ENCODE data around the gene KIRREL3. TPM values are rescaled to one million over a fixed set of nuclear protein-coding genes. Genes with fewer than 3 reads are reported as not detected.

KIRREL3 gene
- total RNA-seq, 1 donor from 2014 or later: 0.92 TPM

- DNase-seq: no peak
Observed at GRCh38 chr11:126824035-126824607, 176.4 kb downstream of the KIRREL3 start.

DNA sequence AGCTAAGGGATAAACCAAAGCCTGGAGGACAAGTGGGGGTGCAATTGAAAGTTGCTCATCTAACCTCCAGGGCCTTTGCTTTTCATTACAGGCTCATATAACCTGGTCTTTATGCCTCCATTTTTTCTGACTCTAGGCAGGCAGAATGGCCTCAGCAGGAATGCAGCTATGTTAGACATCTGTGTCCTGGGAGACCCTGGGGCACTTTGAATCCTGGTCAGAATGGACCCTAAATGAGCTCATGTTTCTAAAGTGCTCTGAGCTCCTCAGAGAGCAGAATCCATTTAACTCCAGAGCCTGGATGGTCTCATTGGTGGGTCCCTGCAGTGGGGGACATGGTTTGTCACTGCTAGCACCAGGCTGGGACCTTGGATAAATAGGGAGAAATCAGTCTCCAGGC is 177.3 kb downstream of the KIRREL3 start:
- DNase-seq: no peak

GRCh38 chr11:126821827-126822226 is 178.7 kb downstream of the KIRREL3 start:
- DNase-seq: no peak

DNA sequence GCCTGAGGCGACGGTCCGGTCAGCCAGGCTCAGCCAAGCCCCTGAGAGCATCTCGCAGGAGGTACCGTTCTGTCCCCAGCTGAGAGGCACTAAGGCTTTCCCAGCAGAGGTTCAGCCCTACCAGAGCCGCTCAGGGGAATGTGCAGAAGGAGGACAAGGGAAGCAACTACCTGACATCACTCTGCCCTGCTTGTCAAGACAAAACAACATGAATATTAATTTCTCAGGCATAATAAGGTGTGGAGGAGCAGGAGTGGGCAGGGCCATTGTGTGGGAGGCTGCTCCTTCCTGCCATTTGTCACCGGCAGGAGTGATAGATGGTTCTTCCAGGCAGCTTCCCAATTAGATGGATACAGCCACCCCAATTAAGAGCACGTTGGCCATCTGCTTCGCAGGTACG is 181.4 kb downstream of the KIRREL3 start:
- DNase-seq: no peak

DNA sequence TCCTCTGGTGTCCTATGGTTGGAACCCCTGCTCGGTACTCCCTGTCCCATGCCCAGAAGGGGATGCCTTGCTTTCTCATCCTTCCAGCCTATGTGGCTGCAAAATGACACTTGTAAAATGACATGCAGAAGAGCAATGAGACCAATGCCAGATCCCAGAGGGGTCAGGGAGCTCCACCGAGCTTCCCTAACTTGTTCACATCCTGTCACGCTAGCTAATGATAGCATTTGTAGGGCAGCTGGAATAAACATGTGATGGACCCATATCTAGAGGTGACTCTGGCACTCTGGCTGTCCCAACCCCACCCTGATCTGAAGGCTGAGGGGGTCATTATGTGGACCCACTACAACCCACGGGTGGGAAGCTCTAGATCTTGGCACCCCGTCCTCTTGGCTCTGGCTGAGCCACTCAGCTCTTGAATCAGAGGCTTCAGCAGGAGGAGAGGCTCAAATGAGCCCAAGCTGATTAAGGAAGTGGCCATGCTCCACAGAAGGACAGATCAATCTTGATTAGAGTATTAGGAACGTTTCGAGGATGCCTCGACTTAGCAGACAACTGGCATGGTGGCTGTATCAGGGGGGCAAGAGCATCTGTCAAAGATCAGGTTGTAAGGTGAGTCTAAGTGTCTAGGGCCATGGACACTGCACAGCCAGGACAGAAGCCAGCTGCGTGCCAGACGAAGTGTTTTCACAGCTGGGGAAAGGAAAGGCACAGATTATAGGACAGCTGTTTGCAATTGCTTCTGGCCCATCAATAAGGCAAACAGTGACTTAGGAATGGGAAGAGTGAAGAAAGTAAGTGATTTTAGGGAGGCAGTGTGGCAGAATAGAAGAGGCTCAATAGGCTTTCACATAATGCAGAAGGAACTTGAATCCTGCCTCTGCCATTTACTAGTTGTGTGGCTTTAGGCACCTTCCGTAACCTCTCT is 182.8 kb downstream of the KIRREL3 start:
- DNase-seq: peak; percentile 11

- no peak for DNase-seq
Observed at GRCh38 chr11:126817096-126817495, 183.5 kb downstream of the KIRREL3 start.

GRCh38 chr11:126816645-126817044 is 183.9 kb downstream of the KIRREL3 start:
- DNase-seq: no peak

- no peak for DNase-seq
Observed at GRCh38 chr11:126815111-126815510, 185.5 kb downstream of the KIRREL3 start.

DNA sequence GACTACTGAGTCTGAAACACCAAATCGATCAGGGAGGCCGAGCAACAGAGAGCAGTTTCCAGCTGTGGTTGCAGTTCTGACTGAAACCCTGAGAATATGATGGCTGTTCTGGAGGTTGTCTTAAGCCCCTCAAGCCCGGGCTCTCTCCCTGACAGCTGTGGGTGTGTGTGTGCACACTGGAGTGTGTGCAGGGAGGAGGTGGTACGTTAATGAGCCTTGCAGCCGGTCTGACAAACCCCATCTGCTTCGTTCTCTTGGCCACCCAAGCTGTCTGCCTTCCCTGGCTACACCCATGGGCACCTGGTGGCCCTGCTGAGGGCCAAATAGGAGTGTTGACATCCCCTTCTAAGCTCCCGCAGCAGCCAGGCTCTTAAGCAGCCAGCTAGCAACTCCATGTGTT is 189.8 kb downstream of the KIRREL3 start:
- peak; percentile 69 for DNase-seq

GRCh38 chr11:126809514-126810289 is 190.9 kb downstream of the KIRREL3 start:
- DNase-seq: no peak

GRCh38 chr11:126808836-126809235 is 191.7 kb downstream of the KIRREL3 start:
- no peak for DNase-seq

- no peak for DNase-seq
Observed at GRCh38 chr11:126808296-126808695, 192.3 kb downstream of the KIRREL3 start.

GRCh38 chr11:126805870-126806269 is 194.7 kb downstream of the KIRREL3 start:
- no peak for DNase-seq

GRCh38 chr11:126804363-126804762 is 196.2 kb downstream of the KIRREL3 start:
- DNase-seq: no peak

- DNase-seq: no peak
Observed at GRCh38 chr11:126800009-126800408, 200.6 kb downstream of the KIRREL3 start.

- DNase-seq: no peak
Observed at GRCh38 chr11:126797457-126798169, 203.0 kb downstream of the KIRREL3 start.

DNA sequence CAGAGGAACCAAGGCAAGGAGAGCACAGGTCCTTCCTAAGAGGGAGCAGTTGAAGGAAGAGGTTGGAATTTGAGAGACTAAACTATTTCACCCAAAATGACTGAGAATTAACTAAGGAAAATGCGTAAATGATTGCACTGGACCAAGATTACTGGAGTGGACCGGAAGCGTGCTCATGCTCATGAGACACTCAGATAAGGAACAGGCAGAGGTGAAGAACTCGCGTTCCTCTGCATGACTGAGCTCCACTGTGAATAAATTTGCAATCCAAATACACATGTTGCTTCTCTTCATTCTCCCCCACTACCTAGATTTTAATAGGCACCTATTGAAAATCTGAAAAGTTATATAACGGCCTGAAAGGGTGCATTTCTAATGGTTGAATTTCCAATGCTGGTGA is 207.0 kb downstream of the KIRREL3 start:
- no peak for DNase-seq

GRCh38 chr11:126791991-126792390 is 208.6 kb downstream of the KIRREL3 start:
- no peak for DNase-seq

- DNase-seq: no peak
Observed at GRCh38 chr11:126791446-126791845, 209.1 kb downstream of the KIRREL3 start.

GRCh38 chr11:126790550-126791081 is 210.0 kb downstream of the KIRREL3 start:
- no peak for DNase-seq

- peak; percentile 3 for DNase-seq
Observed at GRCh38 chr11:126782810-126783209, 217.8 kb downstream of the KIRREL3 start.

DNA sequence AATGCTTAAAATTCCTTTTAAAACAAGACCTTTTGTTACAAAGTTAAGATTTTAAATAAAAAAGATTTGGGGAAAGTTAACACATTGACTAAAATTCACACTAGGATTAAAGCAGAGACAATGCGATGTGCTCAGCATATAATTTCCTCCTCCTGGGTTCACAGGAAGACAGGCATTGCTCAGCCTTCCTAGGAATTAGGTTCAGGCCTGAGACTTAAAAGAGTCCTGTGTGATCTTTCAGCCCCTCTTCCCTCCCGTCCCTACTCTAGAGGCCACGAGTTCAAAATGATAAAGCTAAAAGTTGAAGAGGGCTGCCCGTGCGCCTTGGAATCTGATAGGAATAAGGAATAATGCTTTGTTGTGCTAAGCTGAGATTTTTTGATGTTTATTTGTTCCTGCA is 218.6 kb downstream of the KIRREL3 start:
- no peak for DNase-seq
